Activated CD4-positive, alpha-beta memory T cell treated with anti-CD3 and anti-CD28 coated beads, Interleukin-2, amount 10 ng/mL, durations not matched to agents 7 days and 5 days (primary cell): ENCODE measurements around the gene C5AR2. TPM values are rescaled to one million over a fixed set of nuclear protein-coding genes. Genes with fewer than 3 reads are reported as not detected.
"Not testable (repeated sequence)": the region's sequence is repeated elsewhere in the genome, so short reads cannot be mapped to it uniquely, and the experiment has no call there.

Experiments used
- CTCF ChIA-PET: fragments of 350-600 bp; sonication (Branson Sonifier 250); formaldehyde crosslinking; loops from one replicate; lab custom pipeline; 2021; ENCODE audit warnings: antibody characterized with exemption, inconsistent platforms; lab: Charles Lee
- POLR2A ChIA-PET: fragments of 350-600 bp; sonication (Branson Sonifier 250); formaldehyde crosslinking; loops from one replicate; lab custom pipeline; 2021; ENCODE audit warnings: antibody characterized with exemption; lab: Charles Lee
- DNase-seq: peaks from one replicate; pipeline ENCODE4 v3.0.0-alpha.2; 2020
- H3K27ac Mint-ChIP-seq: one replicate; pipeline ENCODE4 v1.8.0; 2021; ENCODE audit warnings: mild to moderate bottlenecking, mixed read lengths
- H3K27me3 Mint-ChIP-seq: one replicate; pipeline ENCODE4 v1.8.0; 2021; ENCODE audit warnings: mixed read lengths
- H3K36me3 Mint-ChIP-seq: one replicate; pipeline ENCODE4 v1.8.0; 2021; ENCODE audit warnings: low read depth, mixed read lengths
- H3K4me1 Mint-ChIP-seq: one replicate; pipeline ENCODE4 v1.8.0; 2021; ENCODE audit warnings: mixed read lengths
- H3K4me3 Mint-ChIP-seq: one replicate; pipeline ENCODE4 v1.8.0; 2021; ENCODE audit warnings: mild to moderate bottlenecking, mixed read lengths
- H3K9me3 Mint-ChIP-seq: one replicate; pipeline ENCODE4 v1.8.0; 2021; ENCODE audit warnings: mixed read lengths
- total RNA-seq, 2 experiments: library from RNA; stranded (reverse); gene quantifications; one replicate each; pipeline ENCODE4 v1.2.3, GENCODE V29; 2021

The C5AR2 gene
- 1 to 10 TPM; 4.7 to 5.5 TPM for total RNA-seq

DNA sequence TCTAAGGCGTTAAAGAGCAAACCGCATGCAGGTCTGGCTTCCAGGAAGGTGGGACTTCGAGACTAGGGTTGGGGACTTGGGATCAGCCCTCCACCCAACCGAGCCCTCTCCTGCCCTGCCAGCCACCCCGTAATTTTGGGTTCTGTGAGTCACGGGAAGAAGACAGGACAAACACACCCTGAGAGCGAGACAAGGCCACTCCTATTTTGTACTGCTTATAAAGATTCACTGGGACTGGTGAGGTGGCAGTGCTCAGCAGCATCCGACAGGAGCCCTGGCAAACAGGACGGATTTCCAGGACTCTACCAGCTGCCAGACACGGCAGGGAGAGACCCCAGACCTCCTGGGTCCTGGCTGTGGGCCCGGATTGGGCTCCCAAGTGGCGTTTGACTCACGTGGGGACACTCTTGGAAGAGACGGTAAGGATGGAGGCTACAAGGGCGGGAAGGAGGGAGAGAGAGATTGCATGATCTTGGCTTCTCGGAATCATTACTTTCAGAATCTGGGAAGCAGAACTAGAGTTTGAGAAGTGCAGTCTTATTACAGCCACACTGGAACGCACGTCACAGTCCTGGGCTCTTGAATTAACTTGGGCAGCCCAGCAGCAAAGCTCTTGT lies at the start of gene C5AR2:
Gene C5AR2 (plus strand): TSS at position 245 of the 617 bp plus-strand sequence. CDS start 8,625 bp downstream, outside the sequence.
- ChIA-PET CTCF (interaction anchor here (1.4 to 6.2 kb wide), 2 partner anchors 17 to 59 kb away, joined by 3 to 75 read pairs; partner anchors contain the start of gene DHX34), POLR2A (no interaction called here)

GRCh38 chr19:47283405-47284059 lies 48.4 kb upstream of the C5AR2 start:
- H3K27ac Mint-ChIP-seq, result no peak overlapping the region
- no peak for DNase-seq
- H3K36me3 Mint-ChIP-seq, result peaks cover 3% of the 10 kb centered on the region
- ChIA-PET CTCF (interaction anchor here (0.6 to 3.1 kb wide), 5 partner anchors 9 to 135 kb away, joined by 3 to 22 read pairs (median 6); partner anchors contain the start of gene INAFM1), POLR2A (interaction anchor here (2.1 kb wide), 1 partner anchor 8 kb away, joined by 9 read pairs; no protein-coding TSS in a partner anchor)
- peaks cover 5% of the 10 kb centered on the region for H3K4me1 Mint-ChIP-seq
- no peaks in the 10 kb centered on the region for H3K27me3 Mint-ChIP-seq
- H3K9me3 Mint-ChIP-seq, result no peaks in the 10 kb centered on the region
- no peak overlapping the region for H3K4me3 Mint-ChIP-seq

More for the DNA sequence above, at the start of gene C5AR2:
- DNase-seq, result no peak
- peaks cover 2% of the 10 kb centered on the region for H3K36me3 Mint-ChIP-seq
- peaks cover 4% of the 10 kb centered on the region for H3K27me3 Mint-ChIP-seq
- H3K27ac Mint-ChIP-seq, result peak within 1 kb of the TSS; percentile 68
- peaks cover 2% of the 10 kb centered on the region for H3K9me3 Mint-ChIP-seq
- H3K4me3 Mint-ChIP-seq, result no peak within 1 kb of the TSS
- H3K4me1 Mint-ChIP-seq, result peaks cover 41% of the 10 kb centered on the region

DNA sequence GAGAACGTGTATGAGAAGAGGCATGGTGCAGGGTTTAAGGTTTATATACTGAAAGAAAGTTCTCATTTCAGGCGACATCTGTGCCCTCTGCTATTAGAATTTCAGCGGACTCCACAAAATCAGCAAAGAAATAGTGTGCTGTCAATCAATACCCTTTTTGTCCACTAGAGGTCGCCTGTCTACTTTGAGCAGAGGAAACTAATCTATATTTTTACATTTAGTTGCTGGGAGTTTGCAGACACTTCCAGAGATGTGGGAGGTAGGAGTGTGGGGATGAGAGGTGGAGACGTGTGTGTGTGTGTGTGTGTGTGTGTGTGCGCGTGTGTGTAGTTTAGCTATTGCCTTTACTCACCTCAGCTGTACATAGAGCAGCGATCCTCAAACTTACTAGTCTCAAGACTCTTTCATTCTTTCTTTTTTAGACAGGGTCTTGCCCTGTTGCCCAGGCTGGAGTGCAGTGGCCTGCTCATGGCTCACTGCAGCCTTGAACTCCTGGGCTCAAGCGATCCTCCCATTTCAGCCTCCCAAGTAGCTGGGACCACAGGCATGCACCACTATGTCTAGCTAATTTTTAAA lies 47.6 kb upstream of the C5AR2 start:
- H3K4me1 Mint-ChIP-seq, result peaks cover 7% of the 10 kb centered on the region
- H3K4me3 Mint-ChIP-seq, result no peak overlapping the region
- H3K36me3 Mint-ChIP-seq, result peaks cover 3% of the 10 kb centered on the region
- no peaks in the 10 kb centered on the region for H3K27me3 Mint-ChIP-seq
- no peaks in the 10 kb centered on the region for H3K9me3 Mint-ChIP-seq
- H3K27ac Mint-ChIP-seq, result no peak overlapping the region
- ChIA-PET CTCF (interaction anchor here (0.6 to 3.1 kb wide), 17 partner anchors 9 to 423 kb away, joined by 3 to 22 read pairs (median 3); partner anchors contain the start of gene INAFM1), POLR2A (interaction anchor here (2.1 kb wide), 1 partner anchor 9 kb away, joined by 9 read pairs; no protein-coding TSS in a partner anchor)
- peak; percentile 35 for DNase-seq

DNA sequence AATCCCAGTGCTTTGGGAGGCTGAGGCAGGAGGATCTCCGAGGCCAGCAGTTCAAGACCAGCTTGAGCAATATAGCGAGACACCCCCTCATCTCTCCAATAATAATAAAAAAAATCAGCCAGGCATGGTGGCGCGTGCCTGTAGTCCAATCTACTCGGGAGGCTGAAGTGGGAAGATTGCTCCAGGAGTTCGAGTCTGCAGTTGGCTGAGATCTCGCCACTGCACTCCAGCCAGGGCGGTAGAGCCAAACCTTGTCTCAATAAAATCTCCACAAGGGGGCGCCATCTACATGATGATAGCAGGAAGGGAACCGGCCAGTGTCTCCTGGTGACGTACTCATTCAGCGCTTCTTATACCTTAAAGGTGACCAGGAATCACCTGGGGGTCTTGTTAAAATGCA lies 35.9 kb upstream of the C5AR2 start:
- POLR2A ChIA-PET, result no interaction called here
- Mint-ChIP-seq H3K9me3 (no peaks in the 10 kb centered on the region), H3K4me1 (peaks cover 13% of the 10 kb centered on the region), H3K4me3 (no peak overlapping the region), H3K27me3 (no peaks in the 10 kb centered on the region), H3K27ac (no peak overlapping the region), H3K36me3 (no peaks in the 10 kb centered on the region)
- DNase-seq, result peak; percentile 81
- CTCF ChIA-PET, result interaction anchor here (0.6 to 6.6 kb wide), 14 partner anchors 9 to 403 kb away, joined by 3 to 77 read pairs (median 4); partner anchors contain the start of gene DHX34

- H3K4me1 Mint-ChIP-seq, result peaks cover 16% of the 10 kb centered on the region
- CTCF ChIA-PET, result interaction anchor here (0.7 kb wide), 1 partner anchor 90 kb away, joined by 3 read pairs; no protein-coding TSS in a partner anchor
- H3K4me3 Mint-ChIP-seq, POLR2A ChIA-PET, DNase-seq, H3K36me3 Mint-ChIP-seq, H3K9me3 Mint-ChIP-seq, H3K27ac Mint-ChIP-seq, H3K27me3 Mint-ChIP-seq: not testable (repeated sequence)
Observed at GRCh38 chr19:47300867-47301266, 31.1 kb upstream of the C5AR2 start.

DNA sequence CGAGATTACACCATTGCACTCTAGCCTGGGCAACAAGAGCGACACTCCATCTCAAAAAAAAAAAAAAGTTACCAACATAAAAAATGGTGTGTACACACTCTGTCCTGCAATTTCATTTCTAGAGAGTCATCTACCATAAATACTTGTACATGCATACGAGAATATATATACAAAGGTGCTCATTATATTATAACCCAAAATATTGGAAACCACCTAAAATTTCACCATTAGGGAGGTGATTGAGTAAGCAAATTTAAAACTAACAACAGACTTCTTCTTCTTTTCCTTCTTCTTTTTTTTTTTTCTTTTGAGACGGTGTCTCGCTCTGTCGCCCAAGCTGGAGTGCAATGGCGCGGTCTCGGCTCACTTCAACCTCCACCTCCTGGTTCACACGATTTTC lies 29.7 kb upstream of the C5AR2 start:
- POLR2A ChIA-PET, result interaction anchor here (0.6 kb wide), 1 partner anchor 13 kb away, joined by 3 read pairs; no protein-coding TSS in a partner anchor
- Mint-ChIP-seq H3K27ac (no peak overlapping the region), H3K4me3 (no peak overlapping the region), H3K27me3 (peaks cover 8% of the 10 kb centered on the region), H3K4me1 (peaks cover 15% of the 10 kb centered on the region), H3K36me3 (no peaks in the 10 kb centered on the region), H3K9me3 (no peaks in the 10 kb centered on the region)
- CTCF ChIA-PET, result interaction anchor here (0.6 kb wide), 2 partner anchors 60 to 420 kb away, joined by 3 read pairs; no protein-coding TSS in a partner anchor
- no peak for DNase-seq

DNA sequence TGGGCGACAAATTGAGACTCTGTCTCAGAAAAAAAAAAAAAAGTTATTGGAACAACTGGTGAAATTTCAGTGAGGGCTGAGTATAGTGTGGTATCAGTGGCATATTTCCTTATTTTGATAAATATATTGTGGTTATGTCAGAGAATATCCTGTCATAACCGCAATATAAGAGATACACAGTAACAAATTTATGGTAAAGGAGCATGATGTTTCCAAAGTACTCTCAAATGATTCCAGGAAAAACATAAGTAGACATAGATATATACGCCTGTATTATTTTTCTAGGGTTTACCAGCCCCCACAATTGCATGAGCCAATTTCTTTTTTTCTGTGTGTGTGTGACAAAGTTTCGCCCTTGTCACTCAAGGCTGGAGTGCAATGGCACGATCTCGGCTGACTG lies 28.0 kb upstream of the C5AR2 start:
- no peak overlapping the region for H3K4me3 Mint-ChIP-seq
- no peak overlapping the region for H3K27ac Mint-ChIP-seq
- CTCF ChIA-PET, result interaction anchor here (1.2 kb wide), 1 partner anchor 87 kb away, joined by 3 read pairs; no protein-coding TSS in a partner anchor
- H3K27me3 Mint-ChIP-seq, result peaks cover 8% of the 10 kb centered on the region
- no peaks in the 10 kb centered on the region for H3K9me3 Mint-ChIP-seq
- no peak for DNase-seq
- no peaks in the 10 kb centered on the region for H3K36me3 Mint-ChIP-seq
- H3K4me1 Mint-ChIP-seq, result peaks cover 15% of the 10 kb centered on the region
- POLR2A ChIA-PET, result interaction anchor here (0.7 kb wide), 1 partner anchor 26 kb away, joined by 3 read pairs; no protein-coding TSS in a partner anchor

DNA sequence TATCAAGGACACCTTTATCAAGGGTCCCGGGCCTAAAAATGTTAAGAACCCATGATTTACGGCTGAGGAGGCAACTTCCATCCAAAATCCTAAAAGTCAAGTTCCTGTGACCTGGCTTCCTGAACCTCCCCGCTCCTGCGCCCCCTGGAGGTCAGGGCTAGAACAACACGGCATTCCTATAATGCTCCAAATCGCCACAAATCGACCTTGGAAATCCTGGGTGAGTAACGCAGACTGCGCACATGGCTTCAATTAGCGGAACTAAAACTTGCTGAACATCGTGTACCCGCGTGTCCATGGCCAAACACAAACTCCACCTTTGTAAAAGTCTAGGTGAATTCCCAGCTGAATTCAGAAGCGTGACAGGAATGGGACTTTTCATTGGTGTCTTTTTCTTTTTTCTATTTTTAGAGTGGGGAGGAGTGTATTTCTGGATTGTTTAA lies 26.6 kb upstream of the C5AR2 start:
- Mint-ChIP-seq H3K27me3 (peaks cover 10% of the 10 kb centered on the region), H3K4me3 (no peak overlapping the region), H3K9me3 (no peaks in the 10 kb centered on the region), H3K36me3 (no peaks in the 10 kb centered on the region), H3K27ac (no peak overlapping the region), H3K4me1 (peaks cover 8% of the 10 kb centered on the region)
- POLR2A ChIA-PET, result interaction anchor here (0.6 kb wide), 1 partner anchor 261 kb away, joined by 4 read pairs; no protein-coding TSS in a partner anchor
- CTCF ChIA-PET, result interaction anchor here (0.8 to 2.1 kb wide), 11 partner anchors 9 to 156 kb away, joined by 3 to 9 read pairs (median 4); partner anchors contain the start of gene DHX34
- DNase-seq, result peak; percentile 49

DNA sequence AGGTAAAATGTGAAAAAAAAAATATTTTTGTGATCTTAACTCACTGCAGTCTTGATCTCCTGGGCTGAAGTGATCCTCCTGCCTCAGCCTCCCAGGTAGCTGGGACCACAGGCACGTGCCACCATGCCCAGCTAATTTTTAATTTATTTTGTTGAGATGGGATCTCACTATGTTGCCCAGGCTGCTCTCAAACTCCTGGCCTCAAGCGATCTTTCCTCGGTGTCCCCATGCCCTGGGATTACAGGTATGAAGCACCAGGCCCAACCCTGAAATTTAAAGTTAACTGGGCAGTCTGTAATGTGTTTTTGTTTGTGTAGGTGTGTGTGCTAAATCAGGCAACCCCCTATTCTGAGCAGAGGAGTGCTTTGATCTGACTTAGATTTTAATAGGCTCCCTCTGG lies 25.7 kb upstream of the C5AR2 start:
- no peaks in the 10 kb centered on the region for H3K9me3 Mint-ChIP-seq
- H3K4me3 Mint-ChIP-seq, result no peak overlapping the region
- H3K36me3 Mint-ChIP-seq, result no peaks in the 10 kb centered on the region
- ChIA-PET POLR2A (no interaction called here), CTCF (interaction anchor here (0.5 to 2.1 kb wide), 10 partner anchors 8 to 1341 kb away, joined by 3 to 9 read pairs (median 4); partner anchors contain the start of gene DHX34)
- H3K27me3 Mint-ChIP-seq, result peaks cover 12% of the 10 kb centered on the region
- no peak overlapping the region for H3K27ac Mint-ChIP-seq
- no peak for DNase-seq
- peaks cover 5% of the 10 kb centered on the region for H3K4me1 Mint-ChIP-seq

GRCh38 chr19:47309038-47309437 lies 22.9 kb upstream of the C5AR2 start:
- CTCF ChIA-PET, result interaction anchor here (0.6 to 1.2 kb wide), 4 partner anchors 8 to 119 kb away, joined by 3 read pairs; no protein-coding TSS in a partner anchor

DNA sequence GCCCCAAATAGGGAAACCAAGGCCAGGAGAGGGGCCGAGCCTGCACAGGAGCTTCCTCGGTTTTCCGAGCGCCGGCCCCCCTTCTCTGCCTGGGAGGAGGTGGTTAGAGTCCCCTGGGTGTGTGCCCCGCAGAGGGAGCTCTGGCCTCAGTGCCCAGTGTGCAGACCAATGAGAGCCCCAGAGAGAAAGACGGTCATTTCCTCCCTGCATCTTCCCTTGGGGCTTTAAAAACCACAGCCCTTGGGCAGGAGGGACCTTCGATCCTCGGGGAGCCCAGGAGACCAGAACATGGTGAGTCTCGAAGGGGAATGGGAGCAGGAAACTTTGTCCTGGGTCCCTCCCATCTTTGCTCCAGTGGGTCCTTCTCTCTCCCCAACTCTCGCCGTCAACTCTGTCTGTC lies 22.4 kb upstream of the C5AR2 start, which contains the start of gene C5AR1:
Gene C5AR1 (plus strand): TSS at position 254 of the 400 bp plus-strand sequence. CDS start 35 bp downstream, at position 289.
- no peak within 1 kb of the TSS for H3K27ac Mint-ChIP-seq
- CTCF ChIA-PET, result interaction anchor here (0.6 to 1.3 kb wide), 2 partner anchors 9 to 39 kb away, joined by 3 to 4 read pairs; partner anchors contain the start of gene DHX34
- no peaks in the 10 kb centered on the region for H3K9me3 Mint-ChIP-seq
- no peaks in the 10 kb centered on the region for H3K36me3 Mint-ChIP-seq
- H3K4me3 Mint-ChIP-seq, result no peak within 1 kb of the TSS
- peaks cover 3% of the 10 kb centered on the region for H3K4me1 Mint-ChIP-seq
- POLR2A ChIA-PET, result no interaction called here
- peaks cover 14% of the 10 kb centered on the region for H3K27me3 Mint-ChIP-seq
- DNase-seq, result no peak

More at GRCh38 chr19:47309038-47309437, 22.9 kb upstream of the C5AR2 start:
- POLR2A ChIA-PET, result no interaction called here
- H3K9me3 Mint-ChIP-seq, result no peaks in the 10 kb centered on the region
- H3K4me1 Mint-ChIP-seq, result peaks cover 3% of the 10 kb centered on the region
- H3K4me3 Mint-ChIP-seq, result no peak overlapping the region
- peaks cover 14% of the 10 kb centered on the region for H3K27me3 Mint-ChIP-seq
- H3K27ac Mint-ChIP-seq, result no peak overlapping the region
- H3K36me3 Mint-ChIP-seq, result no peaks in the 10 kb centered on the region
- DNase-seq, result no peak

GRCh38 chr19:47310323-47310722 lies 21.7 kb upstream of the C5AR2 start:
- Mint-ChIP-seq H3K4me3 (no peak overlapping the region), H3K27me3 (peaks cover 15% of the 10 kb centered on the region), H3K27ac (no peak overlapping the region), H3K9me3 (no peaks in the 10 kb centered on the region), H3K4me1 (peaks cover 4% of the 10 kb centered on the region), H3K36me3 (no peaks in the 10 kb centered on the region)
- CTCF ChIA-PET, result interaction anchor here (1.3 kb wide), 1 partner anchor 39 kb away, joined by 4 read pairs; the partner anchor contains the start of gene DHX34
- POLR2A ChIA-PET, result no interaction called here
- no peak for DNase-seq
